T-helper 1 cell (primary cell): ENCODE data around the gene ADAMTS3.
"Not testable (repeated sequence)": the region's sequence is repeated elsewhere in the genome, so short reads cannot be mapped to it uniquely, and the experiment has no call there.

Experiments used
- DNase-seq, 5 donors: peaks; one replicate each; pipeline ENCODE4 v3.0.0-alpha.2; 2012 to 2020

ADAMTS3 gene

DNA sequence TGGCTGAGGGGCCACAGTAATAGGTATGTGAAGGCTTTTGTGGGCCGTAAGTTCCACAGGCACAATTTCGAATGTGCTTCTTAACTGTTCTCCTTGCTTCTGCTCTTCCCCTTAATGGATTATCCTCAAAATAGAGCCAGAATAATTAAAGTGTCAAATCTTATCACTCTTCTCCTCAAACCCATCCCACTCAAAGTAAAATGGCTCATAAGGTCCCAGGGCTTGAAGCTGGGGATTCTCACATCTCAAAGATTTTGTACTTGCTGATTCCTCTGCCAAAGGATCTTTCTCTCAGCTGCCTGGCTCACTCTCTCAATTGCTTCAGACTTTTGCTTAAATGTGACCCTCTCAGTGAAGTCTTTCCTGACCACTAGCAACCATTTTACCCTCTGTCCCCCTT is 16.6 kb downstream of the ADAMTS3 start:
- no peak for DNase-seq

- no peak for DNase-seq
Observed at GRCh38 chr4:72546456-72546855, 22.6 kb downstream of the ADAMTS3 start.

- not testable (repeated sequence) for DNase-seq
Observed at GRCh38 chr4:72540694-72541093, 28.3 kb downstream of the ADAMTS3 start.

DNA sequence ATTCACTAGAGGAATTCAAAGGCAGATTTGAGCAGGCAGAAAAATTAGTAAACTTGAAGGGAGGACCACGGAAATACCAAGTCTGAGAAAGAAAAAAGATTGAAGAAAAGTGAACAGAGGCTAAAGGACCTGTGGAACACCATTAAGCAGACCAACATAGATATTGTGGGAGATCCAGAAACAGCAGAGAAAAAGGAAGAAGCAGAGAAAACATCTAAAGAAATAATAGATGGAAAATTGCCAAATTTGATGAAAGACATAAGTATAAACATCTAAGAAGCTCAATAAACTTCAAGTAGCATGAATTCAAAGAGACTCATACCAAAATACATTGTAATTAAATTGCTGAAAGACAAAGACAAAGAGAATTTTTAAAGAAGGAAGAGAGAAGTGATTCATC is 31.0 kb downstream of the ADAMTS3 start:
- DNase-seq: no peak

- DNase-seq: no peak
Observed at GRCh38 chr4:72536443-72536842, 32.6 kb downstream of the ADAMTS3 start.

- DNase-seq: no peak
Observed at GRCh38 chr4:72531768-72532290, 37.2 kb downstream of the ADAMTS3 start.

DNA sequence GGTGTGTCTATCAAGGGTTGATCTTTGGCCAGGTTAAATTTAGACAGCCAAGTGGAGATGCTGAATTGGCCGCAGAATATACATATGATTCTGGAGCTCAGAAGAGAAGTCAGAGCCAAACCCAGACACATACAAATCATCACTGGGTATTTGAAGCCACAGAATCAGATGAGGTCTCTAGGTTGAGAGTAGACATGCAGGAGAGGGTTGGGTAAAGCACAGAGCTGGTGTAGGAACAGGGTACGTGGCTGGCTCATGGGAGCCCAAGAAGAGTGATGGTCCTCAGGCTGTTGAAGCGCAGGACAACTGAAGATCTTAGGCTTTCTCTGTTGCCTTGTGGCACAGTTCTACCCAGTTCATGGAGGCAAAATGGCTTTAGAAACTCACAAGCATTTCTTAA is 37.7 kb downstream of the ADAMTS3 start:
- peak in 1 of 5 donors; percentile 1 for DNase-seq

DNA sequence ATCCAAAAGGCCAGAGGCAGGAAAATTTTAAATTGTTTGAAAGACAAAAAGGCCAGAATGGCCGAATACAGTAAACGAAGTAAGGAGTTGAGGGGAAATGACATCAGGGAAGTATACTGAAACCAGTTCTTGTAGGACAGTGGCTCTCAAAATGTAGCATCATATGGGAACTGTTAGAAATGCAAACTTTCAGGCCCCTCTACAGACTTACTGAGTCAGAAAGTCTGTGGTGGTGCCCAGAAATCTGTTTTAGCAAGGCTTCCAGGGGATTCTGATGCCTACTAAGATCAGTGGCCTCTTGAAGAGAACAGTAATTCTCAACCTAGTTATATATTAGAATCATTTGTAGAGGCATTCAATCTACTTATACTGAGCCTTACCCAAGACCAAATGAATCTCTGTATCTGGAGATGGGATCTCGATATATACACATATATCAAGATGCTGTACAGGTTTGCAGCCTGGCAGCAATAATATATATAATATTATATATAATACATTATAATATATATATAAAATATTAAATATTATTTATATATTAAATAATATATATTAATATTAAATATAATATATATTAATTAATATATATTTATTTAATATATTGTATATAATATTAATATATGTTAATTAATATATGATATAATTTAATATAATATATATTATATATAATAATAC is 39.7 kb downstream of the ADAMTS3 start:
- peak in 1 of 5 donors; percentile 3 for DNase-seq

DNA sequence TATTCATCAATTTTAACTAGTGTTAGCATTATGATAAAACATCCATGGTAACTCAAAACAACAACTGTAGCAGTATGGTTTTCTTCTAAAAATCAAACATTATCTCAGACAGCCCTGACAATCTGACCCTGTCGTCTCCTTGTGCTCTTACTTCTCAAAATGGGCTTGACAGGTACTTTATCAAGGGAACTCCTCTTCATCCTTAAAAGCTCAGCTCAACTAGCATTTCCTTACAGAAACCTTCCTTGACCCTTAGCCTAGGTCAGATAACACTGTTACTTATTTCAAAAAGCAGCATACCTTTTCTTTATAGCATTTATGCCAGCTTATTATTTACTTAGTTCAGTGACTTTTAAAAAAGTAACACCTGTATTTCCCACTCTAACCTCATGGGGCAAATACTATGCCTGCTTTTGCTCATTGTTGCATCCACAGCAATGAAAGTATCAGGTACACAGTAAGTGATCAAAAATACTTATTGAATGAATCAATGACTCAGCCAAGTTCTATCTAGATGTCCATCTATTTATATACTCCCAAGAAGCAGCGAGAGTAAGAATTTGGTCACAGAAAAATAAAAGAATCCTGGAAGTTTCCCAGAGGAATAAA is 41.9 kb downstream of the ADAMTS3 start:
- no peak for DNase-seq

DNA sequence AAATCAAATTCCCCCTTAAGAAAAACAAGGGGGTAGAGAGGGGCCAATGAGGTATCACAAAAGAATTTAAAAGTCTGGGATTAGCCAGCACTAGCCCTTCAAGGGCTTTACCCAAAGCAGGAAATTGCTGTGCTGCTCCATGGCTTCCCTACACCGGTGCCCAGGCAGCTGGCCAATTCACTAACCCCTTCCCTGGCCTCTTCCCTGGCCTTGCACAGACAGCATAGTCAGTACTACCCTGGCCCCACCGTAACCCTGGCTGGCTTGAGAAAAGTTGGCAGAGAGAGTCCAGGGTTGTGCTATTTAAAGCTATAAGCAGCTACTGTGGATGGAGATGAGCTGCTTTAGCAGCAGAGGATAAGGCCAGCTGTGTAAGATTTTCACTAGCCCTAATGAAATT is 43.1 kb downstream of the ADAMTS3 start:
- DNase-seq: no peak

DNA sequence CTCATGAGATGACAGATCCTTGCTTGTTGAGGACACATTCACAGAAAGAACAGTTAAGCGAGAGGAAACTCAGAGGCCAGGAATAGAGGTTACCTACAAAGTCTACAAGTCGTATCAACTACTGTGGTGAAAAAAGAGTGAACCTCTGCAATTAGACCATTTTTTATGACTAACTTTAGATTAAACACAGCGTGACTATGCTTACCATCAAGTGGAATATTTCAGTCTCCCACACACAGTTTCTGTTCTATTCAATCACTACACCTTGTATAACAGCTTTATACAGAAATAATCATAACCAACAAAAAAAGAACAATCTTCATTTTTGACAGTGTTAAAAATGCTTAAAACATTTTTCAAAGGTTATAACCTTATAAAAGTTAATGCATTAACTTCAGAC is 46.6 kb downstream of the ADAMTS3 start:
- no peak for DNase-seq

- no peak for DNase-seq
Observed at GRCh38 chr4:72513227-72513626, 55.8 kb downstream of the ADAMTS3 start.

GRCh38 chr4:72507860-72508419 is 61.1 kb downstream of the ADAMTS3 start:
- DNase-seq: no peak

DNA sequence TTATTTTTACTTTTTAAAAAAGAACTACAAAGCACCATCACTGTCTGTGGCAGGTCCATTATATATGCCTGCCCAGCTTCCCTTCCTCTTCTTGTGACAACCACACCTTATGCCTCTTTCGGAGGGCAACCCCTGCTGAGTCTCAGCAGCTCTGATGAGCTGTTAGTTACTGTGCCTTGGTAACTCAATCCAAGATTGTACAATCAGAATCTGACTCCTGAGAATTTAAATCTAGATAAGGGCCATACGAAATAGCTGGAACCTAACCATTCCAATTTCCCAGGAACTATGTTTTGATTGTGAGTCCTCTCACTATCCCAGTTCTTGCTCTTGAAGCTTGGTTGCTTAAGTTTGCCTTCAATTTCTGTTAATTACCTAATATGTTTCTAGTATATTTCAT is 61.9 kb downstream of the ADAMTS3 start:
- no peak for DNase-seq

DNA sequence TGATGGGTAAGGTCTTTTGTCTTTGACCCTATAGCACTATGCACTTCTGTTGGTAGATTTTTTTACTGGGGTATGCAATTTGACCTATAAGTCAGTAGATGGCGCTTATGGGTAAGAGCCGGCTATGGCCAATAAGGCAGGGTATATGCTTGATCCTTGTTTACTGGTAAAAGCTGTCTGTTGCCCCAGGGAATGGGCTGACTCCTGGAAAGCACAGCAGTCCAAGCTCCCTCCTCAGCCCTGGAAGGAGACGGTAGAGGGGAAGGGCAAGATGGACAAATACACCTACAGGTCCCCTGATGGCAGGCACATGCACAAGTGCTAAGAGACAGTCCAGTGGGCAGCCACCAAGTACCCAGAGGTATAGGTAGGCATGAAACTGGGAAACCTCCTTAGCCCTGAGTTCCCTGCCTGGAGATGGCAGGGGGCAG is 63.7 kb downstream of the ADAMTS3 start:
- peak in 1 of 5 donors; percentile 3 for DNase-seq

GRCh38 chr4:72500214-72500613 is 68.8 kb downstream of the ADAMTS3 start:
- DNase-seq: no peak

DNA sequence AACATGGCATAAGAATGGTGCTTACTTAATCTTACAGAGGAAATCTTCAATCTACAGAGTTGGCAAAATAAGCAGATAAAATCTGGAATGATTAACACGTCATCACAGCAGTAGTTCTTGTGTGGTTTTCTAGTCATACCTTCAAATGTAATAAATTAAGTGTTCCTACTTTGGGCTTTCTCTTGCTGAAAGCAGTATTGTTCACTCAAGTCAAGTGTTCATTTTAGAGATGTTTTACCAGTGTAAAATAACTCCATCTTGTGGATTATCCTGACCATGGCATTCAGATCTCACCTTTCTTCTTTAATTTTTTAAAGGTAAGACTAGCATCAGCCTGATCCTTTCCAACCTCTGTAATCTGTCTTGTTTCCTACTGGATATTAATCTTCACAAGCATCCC is 72.9 kb downstream of the ADAMTS3 start:
- no peak for DNase-seq

DNA sequence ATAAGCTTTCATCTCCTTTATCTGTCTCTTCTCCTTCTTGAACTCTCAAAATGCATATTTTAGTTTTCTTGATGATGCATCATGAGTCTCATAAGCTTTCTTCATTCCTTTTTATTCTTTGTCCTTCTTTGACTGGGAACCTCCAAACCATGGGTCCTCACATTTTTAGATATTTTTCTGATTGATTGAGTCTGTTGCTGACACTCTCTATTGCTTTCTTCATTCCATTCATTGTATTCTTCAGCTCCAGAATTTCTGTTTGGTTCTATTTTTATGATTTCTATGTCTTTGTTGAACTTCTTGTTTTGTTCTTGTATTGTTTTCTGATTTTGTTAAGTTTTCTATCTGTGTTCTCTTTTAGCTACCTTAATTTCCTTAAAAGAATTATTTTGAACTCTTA is 74.9 kb downstream of the ADAMTS3 start:
- no peak for DNase-seq

DNA sequence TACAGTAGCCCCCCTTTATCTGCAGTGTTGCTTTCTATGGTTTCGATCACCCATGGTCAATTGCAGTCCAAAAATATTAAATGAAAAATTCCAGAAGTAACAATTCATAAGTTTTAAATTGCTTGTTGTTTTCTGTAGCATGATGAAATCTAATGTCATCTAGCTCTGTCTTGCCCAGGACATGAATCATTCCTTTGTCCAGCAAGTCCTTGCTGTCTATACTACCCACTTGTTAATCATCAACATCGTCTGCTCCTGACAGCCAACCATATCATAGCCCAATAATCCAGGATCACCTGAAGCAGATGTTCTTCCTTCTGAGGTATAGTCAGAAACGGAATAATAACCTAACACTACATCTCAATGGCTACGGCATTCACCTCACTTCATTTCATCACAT is 79.8 kb downstream of the ADAMTS3 start:
- no peak for DNase-seq

DNA sequence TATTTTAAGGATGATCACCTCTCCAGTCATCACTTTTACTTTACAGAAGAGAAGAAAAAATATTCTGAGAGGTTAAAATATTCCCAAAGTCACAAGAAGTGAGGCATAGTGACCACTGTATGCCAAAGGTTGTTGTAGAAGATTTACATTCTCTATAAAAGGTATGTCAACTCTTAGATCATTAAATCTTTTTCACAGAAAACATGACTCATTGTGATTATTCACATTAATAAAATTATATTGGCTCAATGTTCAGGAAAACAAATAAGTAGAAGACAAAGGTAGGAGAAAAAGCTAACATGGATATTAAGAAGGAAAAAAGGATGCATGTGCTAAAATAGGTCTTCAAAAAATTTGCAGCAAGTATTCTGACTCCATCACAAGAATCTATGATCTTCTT is 82.0 kb downstream of the ADAMTS3 start:
- no peak for DNase-seq

DNA sequence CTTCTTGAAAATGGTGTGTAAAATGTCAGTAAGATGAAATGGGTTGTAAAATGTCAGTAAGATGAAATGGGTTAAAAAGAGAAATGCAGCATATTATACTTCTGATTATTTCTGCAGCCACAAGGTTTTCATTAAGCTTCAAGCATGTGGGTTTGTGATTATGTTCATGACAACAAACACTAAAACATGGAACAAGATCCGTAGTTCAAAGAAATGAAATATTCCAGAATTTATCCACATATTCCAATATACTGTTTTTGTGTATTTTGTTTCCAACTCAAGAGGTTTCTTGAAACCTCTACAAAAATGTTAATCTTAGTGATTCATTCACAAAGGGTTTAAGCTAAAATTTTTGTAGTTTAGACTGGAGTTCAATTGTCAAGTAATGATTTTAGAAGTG is 84.0 kb downstream of the ADAMTS3 start:
- no peak for DNase-seq

DNA sequence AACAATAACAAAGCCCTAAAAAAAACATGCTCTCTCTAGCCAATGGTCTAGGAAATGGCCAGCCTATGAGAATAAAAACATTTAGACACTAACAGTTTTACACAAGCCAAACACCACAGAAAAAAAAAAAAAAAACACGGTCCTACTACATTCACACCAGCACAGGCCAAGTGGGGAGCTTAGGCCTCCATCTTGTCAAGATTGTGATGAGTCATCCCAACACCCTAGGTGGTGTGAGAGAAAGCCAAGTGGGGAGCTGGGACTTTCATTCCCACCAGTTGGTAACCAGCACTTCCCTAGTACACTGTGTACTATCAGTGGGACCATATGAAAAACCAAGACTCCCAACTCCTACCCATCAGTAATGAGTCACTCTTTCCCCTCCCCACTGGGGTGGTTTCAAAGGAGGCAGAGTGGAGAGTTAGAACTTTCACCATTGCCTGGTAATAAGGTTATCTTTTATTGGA is 95.6 kb downstream of the ADAMTS3 start:
- DNase-seq: no peak

GRCh38 chr4:72471816-72472215 is 97.2 kb downstream of the ADAMTS3 start:
- no peak for DNase-seq

DNA sequence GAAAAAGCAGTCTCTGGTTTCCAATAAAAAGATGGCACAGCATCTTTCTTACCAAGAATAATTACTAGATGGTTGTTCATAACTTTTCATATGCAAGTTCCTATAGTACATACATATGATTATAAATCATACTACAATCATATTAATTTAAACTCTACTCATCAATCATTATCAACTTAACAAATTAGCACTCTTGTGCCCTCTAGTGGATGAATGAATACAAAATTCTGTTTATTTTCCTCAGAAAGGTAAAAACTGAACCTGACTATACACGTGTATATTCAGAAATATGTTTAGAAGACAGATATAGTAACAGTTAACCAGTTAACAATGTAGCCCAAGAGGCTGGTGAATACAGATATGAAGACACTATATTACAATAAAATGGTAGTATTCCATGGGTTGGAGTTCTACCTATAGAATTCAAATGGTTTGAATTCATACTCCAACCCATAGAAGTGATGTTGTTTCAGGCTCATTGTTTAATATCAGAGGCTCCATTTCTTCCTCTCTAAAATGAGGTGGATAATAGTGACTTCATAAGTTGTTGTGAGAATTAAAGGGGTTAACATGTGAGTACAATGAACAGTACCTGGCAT is 100.0 kb downstream of the ADAMTS3 start:
- DNase-seq: peak in 1 of 5 donors; percentile 3
